Stimulated activated CD4-positive, alpha-beta T cell treated with anti-CD3 and anti-CD28 coated beads, Interleukin-1b, Interleukin-23, amount 100 ng/mL, for 1 hour (primary cell): Measurements from ENCODE around the gene ITGB7.
"Not testable (repeated sequence)": the region's sequence is repeated elsewhere in the genome, so short reads cannot be mapped to it uniquely, and the experiment has no call there.

Experiments
- DNase-seq, 2 donors: peaks; one replicate each; pipeline ENCODE4 v3.0.0-alpha.2; 2020; ENCODE audit warnings: low read depth in 2 of 2

Gene ITGB7

GRCh38 chr12:53218551-53219291 lies 11.7 kb upstream of the ITGB7 start:
- no peak for DNase-seq

DNA sequence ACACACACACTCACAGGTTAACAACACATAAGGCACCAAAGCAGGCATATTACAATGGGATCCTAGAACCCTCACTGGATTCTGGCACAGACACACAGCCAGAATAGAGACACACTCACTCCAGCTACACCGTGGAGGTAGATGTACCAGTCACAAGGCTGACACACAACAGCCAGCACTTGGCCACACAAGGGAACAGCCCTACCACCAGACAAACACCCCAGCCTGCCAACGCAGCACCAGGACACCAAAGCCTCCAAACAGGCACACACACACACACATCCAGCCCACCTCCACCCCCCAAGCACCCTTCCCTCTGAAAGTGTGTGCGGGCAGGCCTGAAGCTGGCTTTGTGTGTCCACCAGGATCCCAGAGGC lies 10.9 kb upstream of the ITGB7 start:
- DNase-seq, result no peak

DNA sequence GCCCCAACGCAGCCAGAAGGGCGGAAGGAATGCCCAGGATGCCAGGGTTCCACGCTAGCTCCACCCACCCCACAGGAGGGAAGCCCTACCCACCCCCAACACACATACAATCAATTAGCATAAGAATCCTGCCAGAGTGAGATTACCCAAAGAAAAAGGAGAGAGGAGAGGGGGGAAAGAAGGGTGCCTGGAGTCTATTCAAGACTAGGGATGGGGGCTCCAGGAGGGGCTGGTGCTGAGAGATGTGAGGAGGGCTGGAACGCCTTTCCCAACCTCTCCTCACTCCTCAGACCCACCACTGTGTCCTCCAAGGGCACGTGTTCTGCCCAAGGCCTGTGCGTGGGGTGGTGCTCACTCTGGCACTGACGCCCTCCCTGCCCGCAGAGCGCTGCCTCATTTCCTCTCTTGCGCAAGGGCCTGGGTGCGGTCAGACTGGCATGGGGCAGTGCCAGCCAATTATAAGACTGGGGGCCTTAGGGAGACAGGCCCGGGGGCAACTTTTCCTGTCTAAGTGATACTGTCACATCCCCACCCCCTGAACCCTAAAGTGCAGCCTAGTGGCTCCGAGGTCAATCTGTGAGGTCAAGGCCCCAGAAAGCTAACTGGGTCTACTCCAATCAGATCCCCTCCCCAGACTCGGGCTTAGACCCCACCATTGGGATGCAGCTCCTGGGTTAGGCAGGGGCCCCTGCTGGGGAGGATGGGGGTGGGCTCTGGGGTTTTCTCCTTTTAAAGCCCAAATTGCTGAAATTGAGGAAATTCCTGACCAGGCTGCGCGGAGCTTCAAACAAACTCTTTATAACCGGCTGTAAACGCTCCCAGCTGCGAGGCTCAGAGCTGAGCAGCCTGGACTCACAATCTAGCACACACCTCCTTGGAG lies 10.2 kb upstream of the ITGB7 start:
- no peak for DNase-seq

GRCh38 chr12:53215497-53215896 lies 8.4 kb upstream of the ITGB7 start:
- no peak for DNase-seq

DNA sequence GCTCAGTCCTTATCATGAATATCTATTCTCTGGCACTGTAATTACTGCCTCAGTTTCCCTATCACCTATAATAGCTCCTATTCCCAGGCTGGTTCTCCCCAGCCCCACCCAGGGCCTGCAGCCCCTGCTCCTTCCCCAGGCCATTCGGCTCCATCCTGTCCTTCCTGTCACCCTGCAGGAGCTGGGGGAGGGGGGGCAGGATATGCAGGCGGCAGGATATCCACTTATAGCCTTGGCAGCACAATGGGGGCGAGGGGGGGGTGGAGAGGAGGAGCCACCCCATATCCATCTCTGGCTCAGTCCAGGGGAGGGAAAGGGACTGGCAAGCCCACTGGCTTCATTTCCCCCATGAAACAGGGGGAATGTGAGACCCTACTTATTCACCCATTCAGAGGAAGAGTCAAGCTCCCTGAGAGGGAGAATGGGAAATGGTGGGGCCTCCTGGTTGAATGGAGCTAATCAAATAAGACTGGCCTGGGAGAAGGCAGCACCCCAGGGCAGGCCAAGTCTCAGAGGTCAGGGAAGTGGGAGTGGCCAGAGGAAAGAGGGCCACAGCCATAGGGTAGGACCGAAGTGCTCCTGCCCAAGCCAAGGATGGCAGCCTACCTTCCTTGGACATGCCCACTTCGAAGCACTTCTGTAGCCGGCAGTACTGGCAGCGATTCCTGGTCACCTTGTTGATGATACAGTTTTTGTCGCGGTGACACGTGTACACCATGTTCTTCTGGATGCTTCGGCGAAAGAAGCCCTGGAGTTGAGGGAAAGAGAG lies 7.8 kb upstream of the ITGB7 start:
- DNase-seq, result no peak

- no peak for DNase-seq
Observed at GRCh38 chr12:53214221-53214620, 7.2 kb upstream of the ITGB7 start.

DNA sequence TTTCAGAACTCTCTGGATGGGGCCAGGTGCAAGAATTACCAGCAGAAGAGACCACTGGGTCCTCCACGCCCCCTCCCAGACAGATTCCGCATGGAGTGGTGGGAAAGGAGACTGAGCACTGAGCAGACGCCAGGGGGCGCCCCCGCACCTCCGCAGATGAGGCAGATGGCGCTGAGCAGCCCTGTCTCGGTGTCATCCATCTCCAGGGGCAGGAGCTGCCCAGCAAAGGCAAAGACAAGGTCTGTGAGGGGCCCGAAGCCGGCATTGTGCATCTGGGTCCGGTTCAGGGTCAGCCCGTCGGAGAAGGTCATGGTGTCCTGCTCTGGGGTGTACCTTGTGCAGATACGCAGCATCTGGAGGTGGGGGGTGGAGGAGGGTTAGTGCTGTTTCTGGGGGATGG lies 6.3 kb upstream of the ITGB7 start:
- peak; percentile 65 to 80 for DNase-seq

DNA sequence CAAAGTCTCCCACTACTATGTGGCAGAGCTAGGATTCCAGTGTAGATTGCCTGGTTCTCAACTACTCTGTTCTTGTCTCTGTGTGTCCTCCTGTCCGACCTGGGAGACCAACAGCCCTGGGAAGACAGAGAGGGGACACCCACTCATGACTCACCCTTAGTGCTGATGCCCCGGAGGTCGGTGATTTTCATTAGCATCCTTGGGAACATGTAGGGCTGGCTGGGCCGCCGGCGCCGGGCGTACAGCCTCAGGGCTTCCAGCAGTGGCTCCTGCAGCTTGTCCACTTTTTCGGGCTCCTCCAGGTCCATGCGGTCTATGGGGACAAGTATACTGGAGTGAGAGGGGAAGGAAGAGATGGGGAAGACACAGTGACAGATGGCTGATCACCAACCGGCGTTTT lies 5.9 kb upstream of the ITGB7 start:
- DNase-seq, result no peak

- no peak for DNase-seq
Observed at GRCh38 chr12:53211476-53212381, 4.7 kb upstream of the ITGB7 start.

DNA sequence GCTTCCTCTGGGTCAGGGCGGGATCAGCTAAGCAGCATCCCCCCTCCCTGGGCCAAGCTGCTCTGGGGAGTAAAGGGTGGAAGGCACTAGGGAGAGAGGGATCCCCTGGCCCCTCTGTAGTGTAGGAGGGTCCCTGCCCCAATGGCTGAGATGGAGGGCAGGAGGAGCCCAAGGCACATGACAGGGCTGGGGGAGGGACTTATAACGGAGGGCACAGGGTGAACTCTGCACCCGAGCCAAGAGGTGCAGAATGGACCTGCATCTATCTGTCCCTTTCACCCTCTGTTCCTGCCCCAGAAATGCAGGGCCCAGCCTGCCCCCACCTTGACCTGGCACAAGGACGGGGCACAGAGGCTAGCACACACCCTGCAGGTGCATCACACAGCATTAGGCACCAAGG lies 3.8 kb upstream of the ITGB7 start:
- DNase-seq, result no peak

DNA sequence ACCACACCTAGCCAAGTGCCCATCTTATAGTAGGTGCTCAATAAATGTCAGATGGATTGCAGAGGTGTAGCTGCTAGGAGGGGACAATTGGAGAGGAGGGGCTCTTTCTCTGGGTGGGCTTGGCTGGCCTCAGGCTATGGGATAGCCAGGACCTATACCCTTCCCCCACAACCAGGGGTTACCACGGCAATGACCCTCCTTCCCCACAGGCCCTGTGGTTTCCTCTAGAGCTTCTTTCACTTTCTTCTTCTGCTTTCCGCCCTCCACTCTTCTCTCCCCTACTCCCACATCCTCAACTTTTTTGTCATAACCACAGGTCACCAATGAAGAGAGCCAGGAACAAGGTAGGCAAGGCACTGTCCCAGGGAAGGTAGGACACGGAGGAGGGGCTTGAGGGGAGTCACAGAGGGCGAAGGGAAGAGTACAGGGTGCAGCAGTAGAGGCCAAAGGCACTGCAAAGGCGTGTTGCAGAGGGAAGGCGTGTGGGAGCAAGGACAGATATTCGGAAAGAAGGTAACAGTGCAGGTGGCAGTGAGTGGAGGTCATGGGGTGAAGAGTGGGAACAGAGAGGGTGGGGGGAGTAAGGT lies 1.9 kb upstream of the ITGB7 start:
- no peak for DNase-seq

DNA sequence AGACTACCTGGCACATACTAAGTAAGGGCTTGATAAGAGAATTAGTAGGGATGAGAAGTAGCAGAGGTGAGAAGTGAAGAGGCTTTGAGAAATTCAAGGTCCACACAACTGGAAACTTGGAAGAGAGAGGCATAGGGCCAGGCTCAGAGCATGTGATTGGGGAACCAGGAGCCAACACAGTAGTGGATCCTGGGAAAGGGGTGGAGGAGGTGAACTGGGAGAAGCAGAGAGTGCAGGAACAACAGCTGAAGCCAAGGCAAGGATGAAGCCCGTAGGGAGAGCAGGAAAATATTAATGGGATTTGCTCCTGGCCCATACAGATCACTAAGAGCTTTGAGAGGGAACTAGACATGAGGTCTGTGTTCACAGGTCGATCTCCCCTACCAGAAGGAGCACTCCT lies 1.4 kb upstream of the ITGB7 start:
- no peak for DNase-seq

DNA sequence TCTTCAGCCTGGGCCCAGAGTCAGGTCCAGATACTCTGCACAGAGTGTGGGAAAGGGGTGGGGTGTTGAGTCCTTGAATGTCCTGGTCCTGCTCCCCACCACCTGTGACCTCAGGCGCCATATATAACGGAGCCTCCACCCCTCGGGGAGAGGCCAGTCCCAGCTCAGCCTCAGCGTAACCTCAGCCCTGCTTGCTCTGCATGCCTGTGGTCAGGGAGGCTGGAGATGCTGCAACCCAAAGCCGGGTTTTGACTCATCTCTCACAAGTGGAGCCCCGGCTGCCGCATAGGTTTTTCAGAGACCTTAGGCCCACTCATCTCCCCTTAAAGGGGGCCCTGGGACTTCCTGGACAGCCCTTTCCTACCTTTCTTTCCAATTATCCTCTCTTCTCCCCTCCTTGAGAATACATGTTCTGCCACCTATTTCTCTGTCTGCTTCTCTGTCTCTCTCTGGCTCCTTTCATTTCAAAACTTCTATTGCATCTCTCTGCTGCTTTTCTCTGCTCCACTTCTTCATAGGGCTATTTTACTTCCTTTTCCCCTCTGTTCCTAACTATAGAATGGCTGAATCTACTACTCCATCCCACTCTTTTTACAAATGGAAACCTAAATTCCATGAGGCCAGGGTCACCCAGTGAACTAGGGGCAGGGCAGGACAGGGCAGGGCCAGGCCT lies 1.2 kb downstream of the ITGB7 start:
- DNase-seq, result no peak

DNA sequence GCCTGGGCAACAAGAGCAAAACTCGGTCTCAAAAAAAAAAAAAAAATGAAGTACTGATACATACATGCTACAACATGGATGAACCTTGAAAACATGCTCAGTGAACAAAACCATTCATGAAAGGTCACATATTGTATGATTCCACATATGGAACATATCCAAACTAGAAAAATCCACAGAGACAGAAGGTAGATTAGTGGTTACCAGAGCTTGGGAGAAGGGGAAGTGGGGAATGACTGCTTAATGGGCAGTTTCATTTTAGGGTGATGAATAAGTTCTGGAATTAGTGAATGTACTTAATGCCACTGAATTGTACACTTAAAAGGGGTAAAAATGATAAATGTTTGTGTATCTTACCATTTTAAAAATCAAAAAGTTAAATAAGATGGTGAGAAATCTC lies 2.7 kb downstream of the ITGB7 start:
- DNase-seq, result no peak

GRCh38 chr12:53202316-53202715 lies 4.7 kb downstream of the ITGB7 start:
- DNase-seq, result not testable (repeated sequence)

DNA sequence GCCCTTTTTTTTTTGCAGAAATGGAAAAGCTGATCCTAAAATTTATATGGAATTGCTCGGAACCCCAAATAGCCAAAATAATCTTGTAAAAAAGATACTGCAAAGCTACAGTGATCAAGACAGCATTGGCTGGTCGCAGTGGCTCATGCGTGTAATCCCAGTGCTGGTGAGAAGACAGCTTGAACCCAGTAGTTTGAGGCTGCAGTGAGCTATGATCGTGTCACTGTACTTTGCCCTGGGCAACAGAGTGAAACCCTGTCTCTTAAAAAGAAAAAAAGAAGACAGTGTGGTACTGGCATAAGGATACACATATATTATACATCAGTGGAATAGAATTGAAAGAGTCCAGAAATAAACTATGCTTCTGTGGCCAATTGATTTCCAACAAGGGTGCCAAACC lies 5.4 kb downstream of the ITGB7 start:
- DNase-seq, result no peak

DNA sequence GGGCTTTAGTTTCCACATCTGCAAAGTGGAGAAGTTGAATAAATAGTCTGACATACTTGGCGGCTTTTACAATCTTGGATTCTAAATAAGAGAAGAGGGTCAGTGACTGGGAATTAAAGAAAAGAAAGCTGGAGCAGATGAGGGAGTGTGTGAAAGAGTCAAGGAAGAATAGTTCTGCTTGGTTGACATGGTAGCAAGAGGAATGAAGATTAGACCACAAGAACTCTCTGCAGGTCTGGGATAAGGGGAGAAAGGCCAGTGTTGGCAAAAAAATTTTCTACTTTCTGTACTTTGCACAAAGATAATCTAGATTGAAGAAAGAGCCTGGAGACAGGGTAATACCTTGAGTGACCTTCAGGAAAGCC lies 5.9 kb downstream of the ITGB7 start:
- no peak for DNase-seq

DNA sequence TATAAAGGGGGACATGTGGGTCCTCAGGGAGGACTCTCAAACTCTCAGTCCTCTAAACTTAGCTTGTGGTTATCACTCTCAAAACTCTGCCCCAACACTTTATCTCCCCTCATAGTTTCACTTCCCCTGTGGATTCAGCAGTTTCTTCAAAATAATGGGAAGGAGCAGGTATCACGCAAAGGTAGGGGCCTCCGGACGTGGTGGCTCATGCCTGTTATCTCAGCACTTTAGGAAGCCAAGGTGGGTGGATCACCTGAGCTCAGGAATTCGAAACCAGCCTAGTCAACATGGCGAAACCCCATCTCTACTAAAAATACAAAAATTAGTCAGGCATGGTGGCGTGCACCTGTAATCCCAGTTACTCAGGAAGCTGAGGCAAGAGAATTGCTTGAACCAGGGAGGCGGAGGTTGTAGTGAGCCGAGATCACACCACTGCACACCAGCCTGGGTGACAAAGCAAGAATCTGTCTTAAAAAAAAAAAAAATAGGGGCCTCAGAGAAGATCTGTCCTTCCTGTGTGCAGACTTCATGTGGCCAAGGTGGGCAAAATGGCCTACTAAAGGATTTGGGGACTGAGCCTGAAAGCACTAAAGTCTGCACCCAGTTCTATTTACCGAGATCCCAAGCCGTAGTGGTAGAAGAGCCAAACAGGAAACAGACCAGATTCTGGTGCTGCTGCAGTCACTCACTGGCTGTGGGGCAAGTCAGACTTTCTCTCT lies 6.4 kb downstream of the ITGB7 start:
- DNase-seq, result no peak

- no peak for DNase-seq
Observed at GRCh38 chr12:53200107-53200457, 7.0 kb downstream of the ITGB7 start.

DNA sequence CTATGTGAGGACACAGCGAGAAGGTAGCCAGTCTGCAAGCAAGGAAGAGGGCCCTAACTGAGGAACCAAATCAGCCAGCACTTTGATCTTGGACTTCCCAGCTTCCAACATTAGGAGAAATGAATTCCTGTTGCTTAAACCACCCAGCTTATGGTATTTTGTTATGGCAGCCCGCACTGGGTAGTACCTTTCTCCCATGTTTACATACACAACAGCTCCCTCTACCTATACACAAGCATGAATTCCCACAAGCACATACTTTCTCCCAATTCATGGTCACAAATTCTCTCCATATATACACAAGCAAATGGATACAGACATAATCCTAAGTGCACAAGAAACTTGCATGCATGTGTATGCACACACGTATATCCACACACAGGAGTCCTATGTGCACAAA lies 7.4 kb downstream of the ITGB7 start:
- DNase-seq, result no peak
